ENCODE measurements around the gene NAT9. TPM values are rescaled to one million over a fixed set of nuclear protein-coding genes. Genes with fewer than 3 reads are reported as not detected.

The NAT9 gene
- total and polyA plus RNA-seq, 2 of the 4 experiments (the other 2 are of a cell fraction), result 48.9 to 62.0 TPM

DNA sequence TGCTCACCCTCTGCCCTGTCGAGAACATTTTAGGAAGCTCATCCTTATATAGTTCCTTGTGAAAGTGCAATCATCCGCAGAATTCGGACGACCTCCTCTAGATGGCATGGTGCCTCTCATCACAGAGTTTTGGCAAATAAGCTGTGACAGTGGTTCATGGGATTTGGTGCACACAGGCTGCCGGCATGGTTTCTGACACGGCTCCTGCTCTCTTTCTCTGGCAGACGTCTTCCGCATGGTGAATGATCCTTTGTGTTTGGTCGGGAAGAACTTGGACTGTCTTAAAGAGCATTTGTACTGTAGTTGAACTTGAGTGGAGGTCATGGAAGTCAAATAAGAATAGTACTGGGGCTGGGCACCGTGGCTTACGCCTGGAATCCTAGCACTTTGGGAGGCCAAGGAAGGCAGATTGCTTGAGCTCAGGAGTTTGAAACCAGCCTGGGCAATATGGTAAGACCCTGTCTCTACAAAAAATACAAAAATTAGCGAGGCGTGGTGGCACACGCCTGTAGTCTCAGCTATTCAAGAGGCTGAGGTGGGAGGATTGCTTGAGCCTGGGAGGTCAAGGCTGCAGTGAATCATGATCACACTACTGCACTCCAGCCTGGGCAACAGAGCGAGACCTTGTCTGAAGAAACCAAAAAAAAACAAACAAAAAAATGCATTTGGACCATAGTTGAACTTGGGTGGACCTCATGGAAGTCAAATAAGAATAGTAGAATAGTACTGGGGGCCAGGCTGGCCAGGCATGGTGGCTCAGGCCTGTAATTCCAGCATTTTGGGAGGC lies 34.7 kb upstream of the NAT9 start:
- H2AFZ ChIP-seq (replicated peaks; ENCODE audit: low read length, poor library complexity), result no peak overlapping the region
- H3K4me2 ChIP-seq (ENCODE audit: low read depth, low read length), result no peak overlapping the region
- dilution Hi-C loops (cut with HindIII; ENCODE audit: low sequenced_read_pairs, unreplicated experiment), result no loop called here
- no peak overlapping the region for H2BK5ac ChIP-seq (ENCODE audit: low read depth, low read length, poor library complexity, severe bottlenecking)
- H3K4me3 ChIP-seq (ENCODE audit: insufficient read depth, low read depth, low read length), result no peak overlapping the region
- intact Hi-C loops (cut with micrococcal nuclease), result no loop called here
- TF ChIP-seq MAZ (IDR thresholded peaks at IDR 0.05; ENCODE audit: borderline replicate concordance, low read depth, low read length), result no peak
- H3K27ac ChIP-seq (ENCODE audit: insufficient read depth, low read length), result no peak overlapping the region
- no peak overlapping the region for H3K9ac ChIP-seq (ENCODE audit: low read depth, low read length)
- no peak overlapping the region for H4K5ac ChIP-seq (ENCODE audit: low read depth, low read length)
- H3K36me3 ChIP-seq (ENCODE audit: control insufficient read depth, insufficient read depth, low read length), result peaks cover 3% of the 10 kb centered on the region
- H4K20me1 ChIP-seq (ENCODE audit: insufficient read depth, low read length), result no peaks in the 10 kb centered on the region; the same call in 1 of the 2 replicates
- 0 out of 2 replicates have a peak, but pooled peaks cover 2% of the 10 kb centered on the region for H3K9me1 ChIP-seq (ENCODE audit: insufficient read depth, low read length)
- ChIA-PET POLR2A (ENCODE audit: unreplicated experiment) (no interaction called here), CTCF (no interaction called here)
- H2AK9ac ChIP-seq (replicated peaks; ENCODE audit: low read depth, low read length, poor library complexity), result no peak overlapping the region
- H3K18ac ChIP-seq (ENCODE audit: low read depth, low read length), result no peak overlapping the region
- no peak overlapping the region for H2AK5ac ChIP-seq (ENCODE audit: low read depth, low read length)
- in situ Hi-C loops (cut with MboI; ENCODE audit: low sequenced_read_pairs), result no loop called here
- BruUV-seq (replicated peaks), result no TSS peak
- DNase-seq (no peak), ATAC-seq (ENCODE audit: low read depth) (no peak)
- no peak overlapping the region for H3K56ac ChIP-seq (ENCODE audit: extremely low read depth, insufficient read depth, low read length)
- H3K79me1 ChIP-seq (ENCODE audit: low read depth in 1 of 2, low read length in 2 of 2), result no peaks in the 10 kb centered on the region
- no peaks in the 10 kb centered on the region for H3K27me3 ChIP-seq (ENCODE audit: control insufficient read depth, insufficient read depth, low read length)
- WGBS, 2 experiments (ENCODE audit: extremely low coverage in 2 of 2, insufficient read length in 1 of 2), result 80% methylated on average over 5 of the region's 15 CpGs; no CpG with 5 or more reads in 1 of the 2 experiments
- H3K9me3 ChIP-seq (ENCODE audit: control insufficient read depth, insufficient read depth, low read length), result no peaks in the 10 kb centered on the region
- H2BK15ac ChIP-seq (ENCODE audit: low read depth, low read length), result no peak overlapping the region
- no peak overlapping the region for H4K91ac ChIP-seq (ENCODE audit: insufficient read depth, low read depth, low read length)
- no peak overlapping the region for H3K14ac ChIP-seq (replicated peaks; ENCODE audit: low read depth, low read length)
- no peak overlapping the region for H2BK20ac ChIP-seq (ENCODE audit: low read depth, low read length)
- no peak overlapping the region for H2BK120ac ChIP-seq (ENCODE audit: low read depth, low read length)
- no peak overlapping the region for H3K23ac ChIP-seq (ENCODE audit: low read depth, low read length)
- no peaks in the 10 kb centered on the region for H3K4me1 ChIP-seq (ENCODE audit: control insufficient read depth, insufficient read depth, low read length)
- no peak overlapping the region for H4K8ac ChIP-seq (ENCODE audit: low read depth in 2 of 2, low read length in 2 of 2)
- no peak overlapping the region for H3K4ac ChIP-seq (ENCODE audit: low read depth, low read length)

All from IMR-90 (cell line).